ENCODE results near the gene SLC22A5.
A peak's percentile ranks its signal among the peaks of the same experiment; 100 is the strongest.
"Not testable (repeated sequence)": the region's sequence is repeated elsewhere in the genome, so short reads cannot be mapped to it uniquely, and the experiment has no call there.

The SLC22A5 gene

DNA sequence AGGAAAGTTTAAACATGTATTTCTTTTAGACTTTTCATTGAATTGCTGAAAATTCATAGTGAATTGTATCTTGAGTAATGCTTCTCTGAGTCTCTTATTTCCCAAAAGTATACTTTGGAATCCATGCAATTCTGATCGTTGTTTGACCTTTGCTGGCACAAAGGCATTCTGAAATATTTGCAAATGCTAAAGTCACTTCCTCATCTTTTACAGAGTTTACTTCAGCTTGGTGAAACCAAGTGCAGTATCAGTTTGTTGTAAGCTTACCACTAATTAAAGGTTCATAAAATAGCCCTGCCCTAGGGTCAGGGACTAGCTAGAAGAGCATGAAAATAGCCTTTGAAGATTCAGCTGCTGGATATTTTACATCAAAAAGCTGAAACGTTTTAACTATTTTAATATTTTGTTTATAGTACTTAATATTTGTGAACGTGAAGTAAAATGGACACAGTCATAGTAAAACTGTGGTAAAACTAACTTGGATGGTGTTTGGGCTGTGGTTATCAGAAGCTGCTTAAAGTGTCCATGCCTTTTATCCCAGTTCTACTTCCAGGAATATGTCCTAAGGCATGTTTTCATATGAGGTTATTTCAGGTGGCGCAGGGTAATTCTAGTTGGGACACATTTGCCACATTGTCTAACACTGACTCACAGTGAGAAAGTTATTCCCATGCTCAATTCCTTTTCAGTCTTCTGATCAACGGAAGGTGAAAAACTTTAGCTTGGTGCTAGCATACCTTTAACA, 45.3 kb downstream of the SLC22A5 start:
- no peak overlapping the region for H3K4me3 ChIP-seq (ENCODE audit: low read depth, low read length)
- TF ChIP-seq BCL6B (tag by site-specific recombination; IDR thresholded peaks at IDR 0.05) (peak; percentile 82), PRDM6 (tag by site-specific recombination; IDR thresholded peaks at IDR 0.05) (peak; percentile 56; the same call in 1 of the 2 replicates), ZNF324 (tag by site-specific recombination; IDR thresholded peaks at IDR 0.05) (no peak), ZNF548 (tag by site-specific recombination; IDR thresholded peaks at IDR 0.05) (no peak), ZNF639 (tag by site-specific recombination; IDR thresholded peaks at IDR 0.05) (peak; percentile 16; the same call in 1 of the 2 replicates), ZNF529 (tag by site-specific recombination; IDR thresholded peaks at IDR 0.05; ENCODE audit: insufficient replicate concordance) (no peak), KLF9 (tag by site-specific recombination; IDR thresholded peaks at IDR 0.05; ENCODE audit: low read depth) (no peak), ZBTB11 (tag by site-specific recombination; conservative IDR thresholded peaks at IDR 0.05; ENCODE audit: low read depth) (no peak), ZNF692 (tag by site-specific recombination; IDR thresholded peaks at IDR 0.05) (0 out of 2 replicates have a peak, but pooled peaks have one; percentile 37), ZNF394 (tag by site-specific recombination; IDR thresholded peaks at IDR 0.05; ENCODE audit: borderline replicate concordance) (no peak), PRDM1 (tag by site-specific recombination; IDR thresholded peaks at IDR 0.05) (peak; percentile 46; the same call in 1 of the 2 replicates), ZSCAN30 (tag by site-specific recombination; IDR thresholded peaks at IDR 0.05) (no peak), SP3 (tag by site-specific recombination; IDR thresholded peaks at IDR 0.05) (no peak), ZNF626 (tag by site-specific recombination; IDR thresholded peaks at IDR 0.05) (no peak)
- TF ChIP-seq, protein P1, sequence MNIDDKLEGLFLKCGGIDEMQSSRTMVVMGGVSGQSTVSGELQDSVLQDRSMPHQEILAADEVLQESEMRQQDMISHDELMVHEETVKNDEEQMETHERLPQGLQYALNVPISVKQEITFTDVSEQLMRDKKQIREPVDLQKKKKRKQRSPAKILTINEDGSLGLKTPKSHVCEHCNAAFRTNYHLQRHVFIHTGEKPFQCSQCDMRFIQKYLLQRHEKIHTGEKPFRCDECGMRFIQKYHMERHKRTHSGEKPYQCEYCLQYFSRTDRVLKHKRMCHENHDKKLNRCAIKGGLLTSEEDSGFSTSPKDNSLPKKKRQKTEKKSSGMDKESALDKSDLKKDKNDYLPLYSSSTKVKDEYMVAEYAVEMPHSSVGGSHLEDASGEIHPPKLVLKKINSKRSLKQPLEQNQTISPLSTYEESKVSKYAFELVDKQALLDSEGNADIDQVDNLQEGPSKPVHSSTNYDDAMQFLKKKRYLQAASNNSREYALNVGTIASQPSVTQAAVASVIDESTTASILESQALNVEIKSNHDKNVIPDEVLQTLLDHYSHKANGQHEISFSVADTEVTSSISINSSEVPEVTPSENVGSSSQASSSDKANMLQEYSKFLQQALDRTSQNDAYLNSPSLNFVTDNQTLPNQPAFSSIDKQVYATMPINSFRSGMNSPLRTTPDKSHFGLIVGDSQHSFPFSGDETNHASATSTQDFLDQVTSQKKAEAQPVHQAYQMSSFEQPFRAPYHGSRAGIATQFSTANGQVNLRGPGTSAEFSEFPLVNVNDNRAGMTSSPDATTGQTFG (tag by site-specific recombination; IDR thresholded peaks at IDR 0.05; ENCODE audit: borderline replicate concordance) = no peak
- no peaks in the 10 kb centered on the region for H3K36me3 ChIP-seq (ENCODE audit: control insufficient read depth in 2 of 2, insufficient read depth in 1 of 2, low read length in 2 of 2)
- no peaks in the 10 kb centered on the region for H3K9me3 ChIP-seq (ENCODE audit: control insufficient read depth, insufficient read depth, low read depth, low read length)
- peaks cover 4% of the 10 kb centered on the region; the same call in 1 of the 2 replicates for H3K4me1 ChIP-seq (ENCODE audit: control insufficient read depth, insufficient read depth, low read length)
- no peak overlapping the region for H3K27ac ChIP-seq (ENCODE audit: extremely low read depth, low read depth, low read length)
- CTCF ChIA-PET = interaction anchor here (0.6 to 4.1 kb wide), 7 partner anchors 25 to 473 kb away, joined by 3 to 18 read pairs (median 3); no protein-coding TSS in a partner anchor
- POLR2A ChIA-PET = interaction anchor here (0.5 to 1.7 kb wide), 5 partner anchors 9 to 82 kb away, joined by 3 to 11 read pairs (median 4); partner anchors contain the start of genes IRF1 and SLC22A5

DNA sequence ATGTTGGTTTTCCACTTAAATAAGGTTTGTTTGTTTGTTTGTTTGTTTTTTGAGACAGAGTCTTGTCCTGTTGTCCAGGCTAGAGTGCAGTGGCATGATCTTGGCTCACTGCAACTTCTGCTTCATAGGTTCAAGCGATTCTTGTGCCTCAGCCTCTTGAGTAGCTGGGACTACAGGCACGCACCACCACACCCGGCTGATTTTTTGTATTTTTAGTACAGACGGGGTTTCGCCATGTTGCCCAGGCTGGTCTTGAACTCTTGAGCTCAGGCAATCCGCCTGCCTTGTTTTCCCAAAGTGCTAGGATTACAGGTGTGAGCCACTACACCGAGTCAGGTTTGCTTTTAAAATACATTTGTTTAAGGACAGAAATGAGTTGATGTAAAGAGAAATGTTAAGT, 46.0 kb downstream of the SLC22A5 start:
- POLR2A ChIA-PET = interaction anchor here (1.1 to 1.7 kb wide), 3 partner anchors 8 to 81 kb away, joined by 3 to 11 read pairs (median 6); partner anchors contain the start of gene IRF1
- not testable (repeated sequence) for H3K4me1 ChIP-seq (ENCODE audit: control insufficient read depth, insufficient read depth, low read length); H3K36me3 ChIP-seq (ENCODE audit: control insufficient read depth in 2 of 2, insufficient read depth in 1 of 2, low read length in 2 of 2); H3K9me3 ChIP-seq (ENCODE audit: control insufficient read depth, insufficient read depth, low read depth, low read length); H3K27ac ChIP-seq (ENCODE audit: extremely low read depth, low read depth, low read length); H3K4me3 ChIP-seq (ENCODE audit: low read depth, low read length)
- CTCF ChIA-PET = interaction anchor here (0.6 to 4.1 kb wide), 5 partner anchors 29 to 473 kb away, joined by 3 to 18 read pairs (median 5); no protein-coding TSS in a partner anchor

All from HEK293 (cell line).